Kidney epithelial cell (primary cell): ENCODE data around the gene SOCS7. TPM values are rescaled to one million over a fixed set of nuclear protein-coding genes. Genes with fewer than 3 reads are reported as not detected.

Experiments used
- DNase-seq: peaks from one replicate; pipeline ENCODE4 v3.0.0-alpha.2; 2010; ENCODE audit warnings: low read depth
- H3K27me3 ChIP-seq: 2 replicates; pipeline ENCODE4 v1.6.0; 2011; ENCODE audit warnings: low read length; ENCODE audit not compliant: control insufficient read depth, insufficient read depth
- H3K36me3 ChIP-seq: 2 replicates; pipeline ENCODE4 v1.5.1; 2011; ENCODE audit warnings: low read length; ENCODE audit not compliant: control insufficient read depth, insufficient read depth
- H3K4me3 ChIP-seq: 2 replicates; pipeline ENCODE4 v1.5.1; 2011; ENCODE audit warnings: low read depth, mild to moderate bottlenecking, control low read depth, low read length
- total RNA-seq: library from RNA; depleted of rRNA; stranded (reverse); fragments of >200 nt; gene quantifications from 2 replicates; pipeline ENCODE4 v1.2.3, GENCODE V29; 2015
- TF ChIP-seq, protein P1 (sequence below): IDR thresholded peaks from 2 replicates; pipeline ENCODE4 v1.5.1; 2011; ENCODE audit warnings: mild to moderate bottlenecking, moderate library complexity, low read length, control low read depth, inconsistent platforms; ENCODE audit not compliant: insufficient read depth, poor library complexity, severe bottlenecking

The SOCS7 gene
- total RNA-seq, 1 donor from 2014 or later, result 24.3 TPM

DNA sequence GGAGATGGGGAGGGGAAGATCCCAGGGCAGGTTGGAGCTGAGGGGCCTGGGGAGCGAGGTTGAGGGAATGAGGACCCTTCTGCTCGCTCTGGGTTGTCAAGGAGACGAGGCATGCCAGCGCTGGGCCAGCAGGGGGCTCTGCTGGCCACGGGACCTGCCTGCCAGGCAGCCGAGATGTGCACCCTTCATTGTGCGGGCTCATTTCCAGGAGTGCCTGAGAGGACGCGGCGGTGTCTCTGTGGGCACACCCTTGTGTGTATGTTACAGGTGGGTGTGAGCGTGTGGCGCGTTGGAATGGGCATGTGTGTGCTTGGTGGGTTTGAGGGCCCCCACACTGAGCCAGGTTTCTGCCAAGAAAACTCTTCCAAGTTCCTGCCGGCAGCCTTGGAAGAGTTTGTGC, 92.5 kb downstream of the SOCS7 start:
- H3K4me3 ChIP-seq, result no peak overlapping the region
- no peaks in the 10 kb centered on the region for H3K27me3 ChIP-seq
- TF ChIP-seq, protein P1, sequence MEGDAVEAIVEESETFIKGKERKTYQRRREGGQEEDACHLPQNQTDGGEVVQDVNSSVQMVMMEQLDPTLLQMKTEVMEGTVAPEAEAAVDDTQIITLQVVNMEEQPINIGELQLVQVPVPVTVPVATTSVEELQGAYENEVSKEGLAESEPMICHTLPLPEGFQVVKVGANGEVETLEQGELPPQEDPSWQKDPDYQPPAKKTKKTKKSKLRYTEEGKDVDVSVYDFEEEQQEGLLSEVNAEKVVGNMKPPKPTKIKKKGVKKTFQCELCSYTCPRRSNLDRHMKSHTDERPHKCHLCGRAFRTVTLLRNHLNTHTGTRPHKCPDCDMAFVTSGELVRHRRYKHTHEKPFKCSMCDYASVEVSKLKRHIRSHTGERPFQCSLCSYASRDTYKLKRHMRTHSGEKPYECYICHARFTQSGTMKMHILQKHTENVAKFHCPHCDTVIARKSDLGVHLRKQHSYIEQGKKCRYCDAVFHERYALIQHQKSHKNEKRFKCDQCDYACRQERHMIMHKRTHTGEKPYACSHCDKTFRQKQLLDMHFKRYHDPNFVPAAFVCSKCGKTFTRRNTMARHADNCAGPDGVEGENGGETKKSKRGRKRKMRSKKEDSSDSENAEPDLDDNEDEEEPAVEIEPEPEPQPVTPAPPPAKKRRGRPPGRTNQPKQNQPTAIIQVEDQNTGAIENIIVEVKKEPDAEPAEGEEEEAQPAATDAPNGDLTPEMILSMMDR, result peak; percentile 99
- DNase-seq, result no peak
- H3K36me3 ChIP-seq, result peaks cover 2% of the 10 kb centered on the region

GRCh38 chr17:38447502-38448085, 96.0 kb downstream of the SOCS7 start:
- DNase-seq, result no peak
- Histone ChIP-seq H3K4me3 (no peak overlapping the region), H3K36me3 (no peaks in the 10 kb centered on the region), H3K27me3 (no peaks in the 10 kb centered on the region)
- TF ChIP-seq, protein P1, result no peak

GRCh38 chr17:38448208-38448771, 96.6 kb downstream of the SOCS7 start:
- Histone ChIP-seq H3K4me3 (no peak overlapping the region), H3K36me3 (no peaks in the 10 kb centered on the region), H3K27me3 (no peaks in the 10 kb centered on the region)
- TF ChIP-seq, protein P1, result no peak
- DNase-seq, result no peak

DNA sequence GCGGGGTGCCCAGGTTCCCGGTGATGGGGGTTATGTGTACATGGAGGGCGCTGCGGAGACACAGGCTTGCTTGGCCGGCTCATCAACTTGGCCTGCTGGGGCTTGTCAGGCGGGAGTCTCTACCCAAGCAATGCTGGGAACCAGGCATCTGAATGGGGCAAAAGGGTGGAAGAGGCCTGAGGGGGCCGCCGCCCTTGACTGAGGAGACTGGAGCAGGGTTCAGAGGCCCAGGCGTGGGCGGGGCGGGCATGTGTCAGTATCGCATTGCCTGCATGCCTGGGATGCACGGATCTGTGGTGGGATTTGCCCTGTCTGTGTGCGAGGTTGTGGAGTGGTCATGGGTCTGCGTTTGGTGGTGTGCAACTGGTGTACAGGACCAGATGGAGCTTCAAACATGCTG, 97.7 kb downstream of the SOCS7 start:
- no peaks in the 10 kb centered on the region for H3K27me3 ChIP-seq
- H3K4me3 ChIP-seq, result no peak overlapping the region
- H3K36me3 ChIP-seq, result no peaks in the 10 kb centered on the region
- TF ChIP-seq, protein P1, result no peak
- no peak for DNase-seq

DNA sequence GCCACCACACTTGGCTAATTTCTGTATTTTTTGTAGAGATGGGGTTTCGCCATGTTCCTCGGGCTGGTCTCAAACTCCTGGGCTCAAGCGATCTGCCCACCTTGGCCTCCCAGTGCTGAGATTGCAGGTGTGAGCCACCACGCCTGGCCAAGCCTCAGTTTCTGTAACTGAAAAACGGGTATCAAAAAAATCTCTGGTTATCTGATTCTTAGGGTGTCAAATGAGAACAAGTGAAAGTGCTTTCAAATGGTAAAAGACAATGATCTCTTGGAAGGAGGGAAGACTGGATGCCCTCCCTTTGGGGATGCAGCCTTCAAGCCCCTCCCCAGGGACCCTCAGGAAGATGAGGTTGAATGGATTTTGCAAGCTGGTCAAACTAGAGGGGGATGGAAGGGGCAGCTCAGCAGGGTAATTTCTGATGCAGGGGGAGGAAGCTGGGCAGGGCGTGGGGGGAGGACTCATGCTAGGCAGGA, 98.9 kb downstream of the SOCS7 start:
- no peak for DNase-seq
- no peaks in the 10 kb centered on the region for H3K27me3 ChIP-seq
- no peaks in the 10 kb centered on the region for H3K36me3 ChIP-seq
- no peak overlapping the region for H3K4me3 ChIP-seq
- TF ChIP-seq, protein P1, result no peak
